Neuronal stem cell (in vitro differentiated cells): ENCODE data around the gene NEMP2.
A peak's percentile ranks its signal among the peaks of the same experiment; 100 is the strongest.

Experiments used
- DNase-seq: peaks from one replicate; pipeline ENCODE4 v3.0.0-alpha.2; 2013; ENCODE audit warnings: low spot score
- H2AFZ ChIP-seq: one replicate; pipeline ENCODE4 v1.6.1; 2013; ENCODE audit warnings: mild to moderate bottlenecking, low read length, inconsistent platforms
- H2AK5ac ChIP-seq: 2 replicates; pipeline ENCODE4 v1.6.1; 2013; ENCODE audit warnings: low read depth, mild to moderate bottlenecking, inconsistent platforms, low read length, moderate library complexity, mixed read lengths
- H2BK120ac ChIP-seq: 2 replicates; pipeline ENCODE4 v1.6.1; 2013; ENCODE audit warnings: low read depth, mild to moderate bottlenecking, inconsistent platforms, low read length, moderate library complexity, mixed read lengths
- H2BK12ac ChIP-seq: one replicate; pipeline ENCODE4 v1.6.1; 2013; ENCODE audit warnings: low read length, inconsistent platforms
- H2BK15ac ChIP-seq: 2 replicates; pipeline ENCODE4 v1.6.1; 2013; ENCODE audit warnings: mild to moderate bottlenecking, low read length, inconsistent platforms, mixed read lengths
- H2BK5ac ChIP-seq: one replicate; pipeline ENCODE4 v1.6.1; 2013; ENCODE audit warnings: inconsistent platforms, mild to moderate bottlenecking, low read length, moderate library complexity
- H3K14ac ChIP-seq: one replicate; pipeline ENCODE4 v1.6.1; 2013; ENCODE audit warnings: low read length, inconsistent platforms
- H3K18ac ChIP-seq: 2 replicates; pipeline ENCODE4 v1.6.1; 2013; ENCODE audit warnings: low read length, inconsistent platforms
- H3K23ac ChIP-seq: 2 replicates; pipeline ENCODE4 v1.6.1; 2013; ENCODE audit warnings: low read depth, mild to moderate bottlenecking, mixed read lengths, low read length, inconsistent platforms; ENCODE audit not compliant: poor library complexity
- H3K27ac ChIP-seq: replicated peaks from 3 replicates; pipeline ENCODE4 v1.5.1; 2013; ENCODE audit warnings: low read length, inconsistent platforms
- H3K27me3 ChIP-seq, 3 experiments: 2 replicates each; pipeline ENCODE4 v1.6.1; 2013; ENCODE audit warnings: low read length in 3 of 3, mild to moderate bottlenecking in 2 of 3, inconsistent platforms in 1 of 3, low read depth in 1 of 3, mixed read lengths in 1 of 3, moderate library complexity in 1 of 3; ENCODE audit not compliant: control insufficient read depth in 3 of 3, insufficient read depth in 3 of 3
- H3K36me3 ChIP-seq, 2 donors: replicated peaks in 1 of 2; 2 replicates each; pipeline ENCODE4 v1.6.1; 2013; ENCODE audit warnings: low read length in 2 of 2; ENCODE audit not compliant: control insufficient read depth in 2 of 2, insufficient read depth in 2 of 2
- H3K4ac ChIP-seq: 2 replicates; pipeline ENCODE4 v1.6.1; 2013; ENCODE audit warnings: inconsistent platforms, mild to moderate bottlenecking, low read length, moderate library complexity
- H3K4me1 ChIP-seq, 2 donors: 1 replicate in 1 of 2; 2 replicates in 1 of 2; pipeline ENCODE4 v1.6.1; 2013; ENCODE audit warnings: low read length in 2 of 2, low read depth in 1 of 2; ENCODE audit not compliant: control insufficient read depth in 2 of 2, insufficient read depth in 1 of 2
- H3K4me2 ChIP-seq: one replicate; pipeline ENCODE4 v1.6.1; 2013; ENCODE audit warnings: mild to moderate bottlenecking, low read length, inconsistent platforms; ENCODE audit not compliant: insufficient read depth, poor library complexity, severe bottlenecking
- H3K4me3 ChIP-seq, 2 donors: 2 replicates each; pipeline ENCODE4 v1.5.1; 2013; ENCODE audit warnings: low read length in 2 of 2, mild to moderate bottlenecking in 2 of 2, inconsistent platforms in 1 of 2, moderate library complexity in 1 of 2
- H3K79me1 ChIP-seq: one replicate; pipeline ENCODE4 v1.6.1; 2013; ENCODE audit warnings: low read depth, mild to moderate bottlenecking, inconsistent platforms, low read length, moderate library complexity
- H3K9ac ChIP-seq: one replicate; pipeline ENCODE4 v1.6.1; 2013; ENCODE audit warnings: mild to moderate bottlenecking, low read depth, low read length, inconsistent platforms; ENCODE audit not compliant: poor library complexity
- H3K9me3 ChIP-seq, 2 donors: replicated peaks in 1 of 2; 2 replicates each; pipeline versions ENCODE3 to v1.6.1; 2013; ENCODE audit warnings: low read length in 2 of 2, mild to moderate bottlenecking in 2 of 2, inconsistent platforms in 1 of 2, low read depth in 1 of 2, mixed read lengths in 1 of 2, moderate library complexity in 1 of 2; ENCODE audit not compliant: control insufficient read depth in 2 of 2, insufficient read depth in 1 of 2
- H4K8ac ChIP-seq: one replicate; pipeline ENCODE4 v1.6.1; 2013; ENCODE audit warnings: low read depth, mild to moderate bottlenecking, inconsistent platforms, low read length, moderate library complexity
- H4K91ac ChIP-seq: one replicate; pipeline ENCODE4 v1.6.1; 2013; ENCODE audit warnings: low read length, low read depth, mild to moderate bottlenecking, inconsistent platforms; ENCODE audit not compliant: poor library complexity
- WGBS, 2 donors: extraction: QIAGEN DNeasy Blood & Tissue Kit; methylation state at CpG; one replicate each; pipeline ENCODE4 v1.1.7; 2013; ENCODE audit warnings: missing lambda C conversion rate in 2 of 2, mixed read lengths in 1 of 2; ENCODE audit not compliant: insufficient read length in 2 of 2, insufficient replicate concordance in 1 of 2; ENCODE audit errors: extremely low coverage in 2 of 2; 5-methylcytosine and 5-hydroxymethylcytosine counted together

The NEMP2 gene

DNA sequence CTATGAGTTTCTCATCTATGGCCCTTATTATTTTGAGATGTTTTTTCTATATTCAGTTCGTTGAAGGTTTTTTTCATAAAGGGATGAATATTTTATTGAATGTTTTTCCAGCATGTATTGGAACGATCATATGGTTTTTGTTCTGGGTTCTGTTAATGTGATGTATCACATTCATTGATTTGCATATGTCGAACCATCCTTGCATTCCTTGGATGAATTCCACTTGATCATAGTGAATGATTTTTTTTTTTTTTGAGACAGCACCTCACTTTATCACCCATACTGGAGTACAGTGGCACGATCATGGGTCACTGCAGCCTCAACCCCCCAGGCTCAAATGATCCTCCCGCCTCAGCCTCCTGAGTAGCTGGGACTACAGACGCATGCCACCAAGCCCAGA lies 5.5 kb upstream of the NEMP2 start:
- Histone ChIP-seq H3K4me3 (no peak overlapping the region), H3K27ac (no peak overlapping the region)

DNA sequence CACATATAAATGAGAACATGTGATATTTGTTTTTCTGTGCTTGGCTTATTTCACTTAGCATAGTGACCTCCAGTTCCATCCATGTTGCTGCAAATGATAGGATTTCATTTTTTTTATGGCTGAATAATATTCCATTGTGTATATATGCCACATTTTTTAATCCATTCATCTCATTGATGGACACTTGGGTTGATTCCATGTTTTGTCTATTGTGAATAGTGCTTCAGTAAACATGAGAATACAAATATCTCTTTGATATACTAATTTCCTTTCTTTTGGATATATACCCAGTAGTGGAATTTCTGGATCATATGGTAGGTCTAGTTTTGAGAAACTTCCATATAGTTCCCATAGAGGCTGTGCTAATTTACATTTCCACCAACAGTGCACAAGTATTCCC lies 3.7 kb upstream of the NEMP2 start:
- Histone ChIP-seq H2AFZ (no peak overlapping the region), H3K18ac (no peak overlapping the region), H3K27me3 (no peaks in the 10 kb centered on the region)

More for the DNA sequence above, 5.5 kb upstream of the NEMP2 start:
- Histone ChIP-seq H4K91ac (no peak overlapping the region), H2BK120ac (no peak overlapping the region), H3K79me1 (no peaks in the 10 kb centered on the region), H2BK15ac (no peak overlapping the region), H3K4me2 (no peak overlapping the region), H3K23ac (no peak overlapping the region), H4K8ac (no peak overlapping the region), H3K27me3 (no peaks in the 10 kb centered on the region), H3K9me3 (peaks cover 0 to 29% of the 10 kb centered on the region in 2 donors), H3K4ac (no peak overlapping the region), H2BK5ac (no peak overlapping the region), H2AFZ (no peak overlapping the region), H3K4me1 (peaks cover 5% of the 10 kb centered on the region in 2 donors), H2BK12ac (no peak overlapping the region), H3K9ac (no peak overlapping the region), H3K36me3 (no peaks in the 10 kb centered on the region), H2AK5ac (no peak overlapping the region), H3K14ac (no peak overlapping the region), H3K18ac (no peak overlapping the region)
- no peak for DNase-seq
- WGBS, 2 donors: no CpG with 5 or more reads among the region's 6 CpGs

DNA sequence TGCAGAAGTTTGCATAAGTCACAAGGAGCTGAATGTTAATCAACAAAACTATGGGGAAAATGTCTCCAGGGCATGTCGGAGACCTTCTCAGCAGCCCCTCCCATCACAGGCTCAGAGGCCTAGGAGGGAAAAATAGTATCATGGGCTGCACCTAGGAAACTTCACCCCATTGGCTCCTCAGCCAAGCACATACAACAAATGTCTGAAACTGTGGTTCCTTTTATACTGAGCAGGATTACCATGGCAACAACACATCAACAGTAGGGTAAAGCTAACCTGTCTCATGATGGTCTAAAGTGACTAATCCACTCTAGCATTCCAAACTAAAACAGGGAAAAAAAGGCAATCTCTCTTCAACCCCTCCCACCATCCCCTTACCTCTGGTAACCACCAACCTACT lies 3.2 kb upstream of the NEMP2 start:
- Histone ChIP-seq H3K4me1 (peaks cover 9 to 10% of the 10 kb centered on the region in 2 donors), H2BK5ac (no peak overlapping the region), H3K9me3 (peaks cover 0 to 29% of the 10 kb centered on the region in 2 donors), H3K27me3 (no peaks in the 10 kb centered on the region), H3K27ac (no peak overlapping the region), H4K91ac (no peak overlapping the region), H3K14ac (no peak overlapping the region), H3K18ac (no peak overlapping the region), H2AK5ac (no peak overlapping the region), H2BK15ac (no peak overlapping the region), H2BK120ac (no peak overlapping the region), H3K79me1 (no peaks in the 10 kb centered on the region), H3K4ac (no peak overlapping the region), H3K36me3 (no peaks in the 10 kb centered on the region), H3K9ac (no peak overlapping the region), H3K23ac (no peak overlapping the region), H2AFZ (no peak overlapping the region), H4K8ac (no peak overlapping the region), H3K4me3 (no peak overlapping the region), H2BK12ac (no peak overlapping the region), H3K4me2 (no peak overlapping the region)
- no peak for DNase-seq
- WGBS, 2 donors: no CpG with 5 or more reads among the region's 1 CpG

More for the DNA sequence above, 3.7 kb upstream of the NEMP2 start:
- no peak overlapping the region for H3K9ac ChIP-seq
- H2BK120ac ChIP-seq: no peak overlapping the region
- no peak overlapping the region for H3K4me2 ChIP-seq
- no peak overlapping the region for H4K8ac ChIP-seq
- no peak overlapping the region for H2AK5ac ChIP-seq
- H3K79me1 ChIP-seq: no peaks in the 10 kb centered on the region
- no peak overlapping the region for H3K23ac ChIP-seq
- peaks cover 0 to 29% of the 10 kb centered on the region in 2 donors for H3K9me3 ChIP-seq
- no peak overlapping the region for H2BK5ac ChIP-seq
- H3K27ac ChIP-seq: no peak overlapping the region
- no peak overlapping the region for H3K4ac ChIP-seq
- H2BK15ac ChIP-seq: no peak overlapping the region
- H3K4me1 ChIP-seq: peaks cover 9 to 10% of the 10 kb centered on the region in 2 donors
- DNase-seq: no peak
- H3K4me3 ChIP-seq: no peak overlapping the region
- no peak overlapping the region for H2BK12ac ChIP-seq
- no peak overlapping the region for H4K91ac ChIP-seq
- no peak overlapping the region for H3K14ac ChIP-seq
- no peaks in the 10 kb centered on the region for H3K36me3 ChIP-seq

DNA sequence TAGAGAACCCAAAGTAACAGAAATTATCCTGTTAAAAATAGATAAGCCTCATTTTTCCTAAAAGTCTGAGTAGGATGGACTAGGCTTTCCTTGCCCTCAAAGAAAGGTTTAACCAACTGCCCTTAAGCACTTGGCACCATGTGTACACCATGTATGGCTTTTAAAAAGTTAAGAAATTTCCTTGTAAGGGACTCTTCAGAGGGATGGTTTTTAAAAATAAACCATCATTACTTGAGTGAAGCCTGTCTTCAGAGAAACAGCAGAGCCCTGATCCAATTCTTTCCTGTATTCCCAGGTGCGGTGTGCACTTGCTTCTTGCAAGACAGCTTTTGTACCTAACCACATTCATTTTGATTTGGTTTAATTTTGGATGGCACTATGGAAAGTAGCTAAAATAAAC lies 1.1 kb upstream of the NEMP2 start:
- Histone ChIP-seq H3K23ac (no peak overlapping the region), H3K9me3 (peaks cover 0 to 24% of the 10 kb centered on the region in 2 donors), H3K79me1 (no peaks in the 10 kb centered on the region), H3K9ac (no peak overlapping the region), H3K27ac (no peak overlapping the region), H3K36me3 (no peaks in the 10 kb centered on the region), H4K8ac (no peak overlapping the region), H2BK15ac (no peak overlapping the region), H3K4me3 (peak overlapping the region in 1 of 2 donors; percentile 60), H3K4me2 (no peak overlapping the region), H2AFZ (no peak overlapping the region), H2BK120ac (no peak overlapping the region), H3K4ac (no peak overlapping the region), H3K4me1 (peaks cover 9 to 10% of the 10 kb centered on the region in 2 donors), H3K14ac (no peak overlapping the region), H4K91ac (no peak overlapping the region), H2BK5ac (no peak overlapping the region), H3K27me3 (no peaks in the 10 kb centered on the region), H2AK5ac (no peak overlapping the region), H3K18ac (no peak overlapping the region), H2BK12ac (no peak overlapping the region)
- no peak for DNase-seq
- WGBS, 2 donors: no CpG with 5 or more reads among the region's 1 CpG
